NB4 (cell line): ENCODE measurements around the gene SEC24A.

ENCODE experiments used
- POLR2A ChIP-seq: IDR thresholded peaks from 2 replicates; pipeline ENCODE4 v1.6.1; 2011; ENCODE audit warnings: mild to moderate bottlenecking; ENCODE audit not compliant: insufficient read length; ENCODE audit errors: extremely low read depth
- TF ChIP-seq, protein P1 (sequence below): IDR thresholded peaks from one replicate; pipeline ENCODE4 v1.5.1; 2012; ENCODE audit warnings: low read depth, low read length
- TF ChIP-seq, protein P2 (sequence below): IDR thresholded peaks from 2 replicates; pipeline ENCODE4 v1.6.1; 2011; ENCODE audit warnings: low read depth, low read length

DNA sequence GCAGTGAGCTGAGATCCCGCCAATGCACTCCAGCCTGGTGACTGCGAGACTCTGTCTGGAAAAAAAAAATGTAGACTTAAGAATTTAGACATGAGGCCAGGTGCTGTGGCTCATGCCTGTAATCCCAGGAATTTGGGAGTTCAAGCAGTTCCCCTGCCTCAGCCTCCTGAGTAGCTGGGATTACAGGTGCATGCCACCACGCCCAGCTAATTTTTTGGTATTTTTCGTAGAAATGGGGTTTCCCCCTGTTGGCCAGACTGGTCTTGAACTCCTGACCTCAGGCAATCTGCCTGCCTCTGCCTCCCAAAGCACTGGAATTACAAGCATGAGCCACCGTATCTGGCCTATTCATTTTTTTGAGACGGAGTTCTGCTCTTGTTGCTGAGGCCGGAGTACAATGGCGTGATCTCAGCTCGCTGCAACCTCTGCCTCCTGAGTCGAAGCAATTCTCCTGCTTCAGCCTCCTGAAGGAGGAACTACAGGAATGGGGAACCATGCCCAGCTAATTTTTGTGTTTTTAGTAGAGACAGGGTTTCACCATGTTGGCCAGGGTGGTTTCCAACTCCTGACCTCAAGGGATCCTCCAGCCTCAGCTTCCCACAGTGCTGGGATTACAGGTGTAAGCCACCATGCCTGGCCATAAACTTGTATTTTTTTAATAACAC, 124.0 kb downstream of the SEC24A start:
- TF ChIP-seq POLR2A: no peak
- TF ChIP-seq, protein P1, sequence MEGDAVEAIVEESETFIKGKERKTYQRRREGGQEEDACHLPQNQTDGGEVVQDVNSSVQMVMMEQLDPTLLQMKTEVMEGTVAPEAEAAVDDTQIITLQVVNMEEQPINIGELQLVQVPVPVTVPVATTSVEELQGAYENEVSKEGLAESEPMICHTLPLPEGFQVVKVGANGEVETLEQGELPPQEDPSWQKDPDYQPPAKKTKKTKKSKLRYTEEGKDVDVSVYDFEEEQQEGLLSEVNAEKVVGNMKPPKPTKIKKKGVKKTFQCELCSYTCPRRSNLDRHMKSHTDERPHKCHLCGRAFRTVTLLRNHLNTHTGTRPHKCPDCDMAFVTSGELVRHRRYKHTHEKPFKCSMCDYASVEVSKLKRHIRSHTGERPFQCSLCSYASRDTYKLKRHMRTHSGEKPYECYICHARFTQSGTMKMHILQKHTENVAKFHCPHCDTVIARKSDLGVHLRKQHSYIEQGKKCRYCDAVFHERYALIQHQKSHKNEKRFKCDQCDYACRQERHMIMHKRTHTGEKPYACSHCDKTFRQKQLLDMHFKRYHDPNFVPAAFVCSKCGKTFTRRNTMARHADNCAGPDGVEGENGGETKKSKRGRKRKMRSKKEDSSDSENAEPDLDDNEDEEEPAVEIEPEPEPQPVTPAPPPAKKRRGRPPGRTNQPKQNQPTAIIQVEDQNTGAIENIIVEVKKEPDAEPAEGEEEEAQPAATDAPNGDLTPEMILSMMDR: no peak
- TF ChIP-seq, protein P2, sequence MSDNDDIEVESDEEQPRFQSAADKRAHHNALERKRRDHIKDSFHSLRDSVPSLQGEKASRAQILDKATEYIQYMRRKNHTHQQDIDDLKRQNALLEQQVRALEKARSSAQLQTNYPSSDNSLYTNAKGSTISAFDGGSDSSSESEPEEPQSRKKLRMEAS: no peak
